A673 (cell line): Measurements from ENCODE around the gene NOD1.

Source experiments
- CTCF ChIP-seq: fragments of 300-800, 200-600 bp; sonication (generic); conservative IDR thresholded peaks from 2 replicates; pipeline ENCODE4 v1.5.1; 2017; ENCODE audit warnings: low read depth, mild to moderate bottlenecking, antibody characterized with exemption, low read length, moderate library complexity, mixed read lengths
- EZH2 ChIP-seq: fragments of 200-600 bp; sonication (generic); IDR thresholded peaks from 2 replicates; pipeline ENCODE4 v1.6.1; 2017; ENCODE audit warnings: borderline replicate concordance, low read depth, mild to moderate bottlenecking, mixed read lengths, antibody characterized with exemption, low read length; ENCODE audit not compliant: poor library complexity, severe bottlenecking

- TF ChIP-seq CTCF (no peak), EZH2 (no peak)
Observed at GRCh38 chr7:30467271-30467670, 11.3 kb downstream of the NOD1 start.
